ENCODE results near the gene ARHGEF28.

The ARHGEF28 gene

GRCh38 chr5:73766902-73767301 is 140.9 kb downstream of the ARHGEF28 start:
- Mint-ChIP-seq H3K27ac (no peak overlapping the region), H3K36me3 (ENCODE audit: low read depth) (no peaks in the 10 kb centered on the region), H3K4me3 (no peak overlapping the region), H3K9me3 (peaks cover 14% of the 10 kb centered on the region), H3K27me3 (peaks cover 5% of the 10 kb centered on the region), H3K4me1 (no peaks in the 10 kb centered on the region)
- no peak for DNase-seq
- no peak for ATAC-seq

- H3K4me3 Mint-ChIP-seq, result no peak overlapping the region
- ATAC-seq, result no peak
- H3K27ac Mint-ChIP-seq, result no peak overlapping the region
- DNase-seq, result no peak
- H3K36me3 Mint-ChIP-seq (ENCODE audit: low read depth), result no peaks in the 10 kb centered on the region
- H3K9me3 Mint-ChIP-seq, result peaks cover 14% of the 10 kb centered on the region
- peaks cover 2% of the 10 kb centered on the region for H3K27me3 Mint-ChIP-seq
- no peaks in the 10 kb centered on the region for H3K4me1 Mint-ChIP-seq
These were observed 144.4 kb downstream of the ARHGEF28 start for GRCh38 chr5:73770172-73771025.

GRCh38 chr5:73774924-73775323 is 148.9 kb downstream of the ARHGEF28 start:
- Mint-ChIP-seq H3K4me1 (no peaks in the 10 kb centered on the region), H3K9me3 (no peaks in the 10 kb centered on the region), H3K4me3 (no peak overlapping the region), H3K36me3 (ENCODE audit: low read depth) (no peaks in the 10 kb centered on the region), H3K27ac (no peak overlapping the region), H3K27me3 (peaks cover 2% of the 10 kb centered on the region)
- ATAC-seq (no peak), DNase-seq (no peak)

GRCh38 chr5:73776405-73776804 is 150.4 kb downstream of the ARHGEF28 start:
- no peaks in the 10 kb centered on the region for H3K4me1 Mint-ChIP-seq
- H3K36me3 Mint-ChIP-seq (ENCODE audit: low read depth), result no peaks in the 10 kb centered on the region
- H3K4me3 Mint-ChIP-seq, result no peak overlapping the region
- ATAC-seq (no peak), DNase-seq (no peak)
- H3K27me3 Mint-ChIP-seq, result no peaks in the 10 kb centered on the region
- H3K27ac Mint-ChIP-seq, result no peak overlapping the region
- H3K9me3 Mint-ChIP-seq, result no peaks in the 10 kb centered on the region

- no peak overlapping the region for H3K27ac Mint-ChIP-seq
- no peaks in the 10 kb centered on the region for H3K4me1 Mint-ChIP-seq
- no peaks in the 10 kb centered on the region for H3K27me3 Mint-ChIP-seq
- DNase-seq (no peak), ATAC-seq (no peak)
- H3K4me3 Mint-ChIP-seq, result no peak overlapping the region
- no peaks in the 10 kb centered on the region for H3K9me3 Mint-ChIP-seq
- no peaks in the 10 kb centered on the region for H3K36me3 Mint-ChIP-seq (ENCODE audit: low read depth)
These were observed 151.2 kb downstream of the ARHGEF28 start for GRCh38 chr5:73777192-73777591.

- DNase-seq (no peak), ATAC-seq (no peak)
- H3K27ac Mint-ChIP-seq, result no peak overlapping the region
- H3K36me3 Mint-ChIP-seq (ENCODE audit: low read depth), result no peaks in the 10 kb centered on the region
- H3K9me3 Mint-ChIP-seq, result no peaks in the 10 kb centered on the region
- H3K27me3 Mint-ChIP-seq, result peaks cover 3% of the 10 kb centered on the region
- H3K4me3 Mint-ChIP-seq, result no peak overlapping the region
- no peaks in the 10 kb centered on the region for H3K4me1 Mint-ChIP-seq
These were observed 154.5 kb downstream of the ARHGEF28 start for GRCh38 chr5:73780302-73781080.

GRCh38 chr5:73781107-73781768 is 155.2 kb downstream of the ARHGEF28 start:
- H3K27ac Mint-ChIP-seq, result no peak overlapping the region
- ATAC-seq (no peak), DNase-seq (no peak)
- peaks cover 5% of the 10 kb centered on the region for H3K27me3 Mint-ChIP-seq
- H3K4me1 Mint-ChIP-seq, result no peaks in the 10 kb centered on the region
- H3K36me3 Mint-ChIP-seq (ENCODE audit: low read depth), result no peaks in the 10 kb centered on the region
- no peak overlapping the region for H3K4me3 Mint-ChIP-seq
- no peaks in the 10 kb centered on the region for H3K9me3 Mint-ChIP-seq

- DNase-seq, result no peak
- Mint-ChIP-seq H3K27me3 (peaks cover 9% of the 10 kb centered on the region), H3K4me3 (no peak overlapping the region), H3K36me3 (ENCODE audit: low read depth) (no peaks in the 10 kb centered on the region), H3K9me3 (no peaks in the 10 kb centered on the region), H3K4me1 (no peaks in the 10 kb centered on the region), H3K27ac (no peak overlapping the region)
- no peak for ATAC-seq
These were observed 157.8 kb downstream of the ARHGEF28 start for GRCh38 chr5:73783828-73784227.

- H3K9me3 Mint-ChIP-seq, result no peaks in the 10 kb centered on the region
- peaks cover 11% of the 10 kb centered on the region for H3K27me3 Mint-ChIP-seq
- H3K36me3 Mint-ChIP-seq (ENCODE audit: low read depth), result no peaks in the 10 kb centered on the region
- H3K27ac Mint-ChIP-seq, result no peak overlapping the region
- ATAC-seq, result no peak
- H3K4me1 Mint-ChIP-seq, result no peaks in the 10 kb centered on the region
- H3K4me3 Mint-ChIP-seq, result no peak overlapping the region
- no peak for DNase-seq
These were observed 160.2 kb downstream of the ARHGEF28 start for GRCh38 chr5:73786043-73786831.

GRCh38 chr5:73789851-73790281 is 163.9 kb downstream of the ARHGEF28 start:
- DNase-seq, result no peak
- no peaks in the 10 kb centered on the region for H3K36me3 Mint-ChIP-seq (ENCODE audit: low read depth)
- H3K4me3 Mint-ChIP-seq, result no peak overlapping the region
- peaks cover 18% of the 10 kb centered on the region for H3K27me3 Mint-ChIP-seq
- no peak for ATAC-seq
- H3K27ac Mint-ChIP-seq, result no peak overlapping the region
- no peaks in the 10 kb centered on the region for H3K9me3 Mint-ChIP-seq
- H3K4me1 Mint-ChIP-seq, result no peaks in the 10 kb centered on the region

- no peaks in the 10 kb centered on the region for H3K9me3 Mint-ChIP-seq
- peaks cover 4% of the 10 kb centered on the region for H3K4me1 Mint-ChIP-seq
- H3K4me3 Mint-ChIP-seq, result no peak overlapping the region
- no peak overlapping the region for H3K27ac Mint-ChIP-seq
- ATAC-seq, result no peak
- H3K36me3 Mint-ChIP-seq (ENCODE audit: low read depth), result no peaks in the 10 kb centered on the region
- no peak for DNase-seq
- H3K27me3 Mint-ChIP-seq, result peaks cover 20% of the 10 kb centered on the region
These were observed 165.4 kb downstream of the ARHGEF28 start for GRCh38 chr5:73791389-73791788.

GRCh38 chr5:73792687-73793320 is 166.8 kb downstream of the ARHGEF28 start:
- ATAC-seq, result peak; percentile 84
- peak; percentile 62 for DNase-seq
- Mint-ChIP-seq H3K27me3 (peaks cover 22% of the 10 kb centered on the region), H3K4me3 (no peak overlapping the region), H3K36me3 (ENCODE audit: low read depth) (no peaks in the 10 kb centered on the region), H3K27ac (no peak overlapping the region), H3K9me3 (no peaks in the 10 kb centered on the region), H3K4me1 (peaks cover 6% of the 10 kb centered on the region)

GRCh38 chr5:73793911-73794310 is 167.9 kb downstream of the ARHGEF28 start:
- Mint-ChIP-seq H3K9me3 (no peaks in the 10 kb centered on the region), H3K27me3 (peaks cover 26% of the 10 kb centered on the region), H3K4me3 (no peak overlapping the region), H3K4me1 (peaks cover 6% of the 10 kb centered on the region), H3K36me3 (ENCODE audit: low read depth) (no peaks in the 10 kb centered on the region), H3K27ac (no peak overlapping the region)
- no peak for DNase-seq
- ATAC-seq, result no peak

Measured in activated naive CD8-positive, alpha-beta T cell treated with anti-CD3 and anti-CD28 coated beads, Interleukin-2, amount 50 U/mL, for 24 hours (primary cell).